Stomach (tissue), 9 donors: ENCODE data around the gene URM1. TPM values are rescaled to one million over a fixed set of nuclear protein-coding genes. Genes with fewer than 3 reads are reported as not detected.

Source experiments
- DNase-seq, 2 donors: peaks; one replicate each; pipeline versions ENCODE4 v3.0.0 to v3.0.0-alpha.2; 2013 to 2019
- H3K27ac ChIP-seq, 5 donors: fragments of 200-600 bp in 4 of 5; sonication (generic) in 4 of 5; one replicate each; pipeline ENCODE4 v1.5.1; 2013 to 2019; ENCODE audit warnings: mild to moderate bottlenecking in 1 of 5, moderate library complexity in 1 of 5
- H3K27me3 ChIP-seq, 3 donors: fragments of 200-600 bp; sonication (generic); one replicate each; pipeline ENCODE4 v1.5.1; 2017 to 2019; ENCODE audit warnings: mixed run types in 1 of 3
- H3K36me3 ChIP-seq, 4 donors: fragments of 200-600 bp; sonication (generic); 1 replicate in 3 of 4; 2 replicates in 1 of 4; pipeline ENCODE4 v1.5.1; 2016 to 2019
- H3K4me1 ChIP-seq, 4 donors: fragments of 200-600 bp; sonication (generic); one replicate each; pipeline ENCODE4 v1.5.1; 2016 to 2019
- H3K4me3 ChIP-seq, 4 donors: fragments of 200-600 bp; sonication (generic) in 3 of 4; one replicate each; pipeline ENCODE4 v1.5.1; 2016 to 2019; ENCODE audit warnings: mild to moderate bottlenecking in 1 of 4
- H3K9me3 ChIP-seq, 4 donors: fragments of 200-600 bp; sonication (generic); one replicate each; pipeline ENCODE4 v1.5.1; 2016 to 2019
- CTCF ChIP-seq, 7 experiments: fragments of 450-650 bp in 4 of 7; fragments of 200-600 bp in 3 of 7; sonication (generic) in 3 of 7; IDR thresholded peaks; one replicate each; pipeline ENCODE4 v1.5.1; 2016 to 2019; ENCODE audit warnings: antibody characterized with exemption in 7 of 7, control low read depth in 2 of 7, mild to moderate bottlenecking in 1 of 7
- EP300 ChIP-seq: sonication (generic); formaldehyde crosslinking; IDR thresholded peaks from one replicate; pipeline ENCODE4 v1.6.1; 2017; ENCODE audit warnings: antibody characterized with exemption
- POLR2A ChIP-seq, 4 donors: fragments of 450-650 bp; IDR thresholded peaks; one replicate each; pipeline ENCODE4 v1.6.1; 2016; ENCODE audit warnings: antibody characterized with exemption in 4 of 4, control low read depth in 2 of 4, mild to moderate bottlenecking in 1 of 4, moderate library complexity in 1 of 4
- POLR2AphosphoS5 ChIP-seq, 3 donors: sonication (generic); formaldehyde crosslinking; IDR thresholded peaks; one replicate each; pipeline ENCODE4 v1.6.1; 2016; ENCODE audit warnings: antibody characterized with exemption in 3 of 3
- WGBS, 5 donors: extraction: QIAGEN DNeasy Blood & Tissue Kit in 3 of 5; methylation state at CpG; one replicate each; pipeline versions ENCODE4 v1.1.5 to v1.1.7; 2013 to 2018; 5-methylcytosine and 5-hydroxymethylcytosine counted together
- intact Hi-C: fragments of 100-400 bp; cut with DNase I; formaldehyde crosslinking; loops from one replicate; pipeline ENCODE4 v1.15.1; 2023; ENCODE audit warnings: low total_unique reads
- polyA plus RNA-seq, 3 donors: library from polyadenylated mRNA; stranded (reverse); fragments of 200-250 nt; gene quantifications; one replicate each; pipeline ENCODE4 v1.2.3, GENCODE V29; 2013
- total RNA-seq, 5 donors: library from RNA; depleted of rRNA; stranded (reverse); fragments of >200 nt; gene quantifications; one replicate each; pipeline versions ENCODE4 v1.1.0 to v1.2.3, GENCODE V29; 2014 to 2016
- donor health status: healthy with polysubstance abuse.
- donor health status: Bipolar disorder and iron deficiency.
- donor health status: healthy.

Gene URM1
- total and polyA plus RNA-seq, 8 donors, result 0.58 to 59.3 (median 25.9) TPM

- WGBS, 5 donors, result 79 to 84% (median 83%) methylated on average over 14 to 22 of the region's 22 CpGs
- intact Hi-C loops, result no loop called here
These were observed 57.7 kb downstream of the URM1 start for GRCh38 chr9:128428644-128429512.

GRCh38 chr9:128429513-128430086 is 58.4 kb downstream of the URM1 start:
- H3K4me1 ChIP-seq, result no peaks in the 10 kb centered on the region
- H3K4me3 ChIP-seq, result no peak overlapping the region
- 83 to 93% (median 90%) methylated on average over 13 of the region's 13 CpGs for WGBS, 5 donors
- intact Hi-C loops, result no loop called here
- peaks cover 0 to 66% (median 8%) of the 10 kb centered on the region in 4 donors for H3K36me3 ChIP-seq
- TF ChIP-seq POLR2AphosphoS5 (IDR thresholded peaks at IDR 0.05), result no peak
- TF ChIP-seq POLR2A (IDR thresholded peaks at IDR 0.05), result no peak
- no peak for TF ChIP-seq EP300
- no peaks in the 10 kb centered on the region for H3K9me3 ChIP-seq
- no peak overlapping the region for H3K27ac ChIP-seq
- no peaks in the 10 kb centered on the region for H3K27me3 ChIP-seq
- DNase-seq, result no peak

More at GRCh38 chr9:128428644-128429512, 57.7 kb downstream of the URM1 start:
- H3K9me3 ChIP-seq, result no peaks in the 10 kb centered on the region
- TF ChIP-seq EP300 (no peak), POLR2AphosphoS5 (IDR thresholded peaks at IDR 0.05) (no peak), CTCF (IDR thresholded peaks at IDR 0.05) (no peak), POLR2A (IDR thresholded peaks at IDR 0.05) (no peak)
- H3K36me3 ChIP-seq, result peaks cover 0 to 67% (median 8%) of the 10 kb centered on the region in 4 donors
- DNase-seq, result no peak
- no peak overlapping the region for H3K4me3 ChIP-seq
- H3K27me3 ChIP-seq, result no peaks in the 10 kb centered on the region
- no peaks in the 10 kb centered on the region for H3K4me1 ChIP-seq
- no peak overlapping the region for H3K27ac ChIP-seq

GRCh38 chr9:128431207-128431606 is 60.0 kb downstream of the URM1 start:
- Histone ChIP-seq H3K9me3 (no peaks in the 10 kb centered on the region), H3K4me3 (no peak overlapping the region), H3K36me3 (peaks cover 0 to 59% (median 8%) of the 10 kb centered on the region in 4 donors), H3K27ac (no peak overlapping the region), H3K27me3 (no peaks in the 10 kb centered on the region), H3K4me1 (no peaks in the 10 kb centered on the region)
- 87 to 96% (median 92%) methylated on average over 5 to 8 of the region's 8 CpGs for whole genome bisulfite sequencing, 5 donors
- no peak for TF ChIP-seq POLR2A (IDR thresholded peaks at IDR 0.05)
- no peak for TF ChIP-seq EP300
- TF ChIP-seq POLR2AphosphoS5 (IDR thresholded peaks at IDR 0.05), result no peak
- TF ChIP-seq CTCF (IDR thresholded peaks at IDR 0.05), result no peak
- DNase-seq, result no peak
- intact Hi-C loops, result no loop called here

GRCh38 chr9:128434340-128434739 is 63.2 kb downstream of the URM1 start:
- Histone ChIP-seq H3K27me3 (no peaks in the 10 kb centered on the region), H3K4me1 (peaks cover 0 to 9% (median 7%) of the 10 kb centered on the region in 4 donors), H3K9me3 (no peaks in the 10 kb centered on the region), H3K27ac (no peak overlapping the region), H3K4me3 (no peak overlapping the region), H3K36me3 (peaks cover 0 to 34% (median 7%) of the 10 kb centered on the region in 4 donors)
- intact Hi-C loops, result no loop called here
- 85 to 97% (median 90%) methylated on average over 9 to 17 of the region's 17 CpGs for WGBS, 5 donors
- no peak for DNase-seq
- TF ChIP-seq EP300, result no peak

GRCh38 chr9:128435611-128436010 is 64.4 kb downstream of the URM1 start:
- no peak for DNase-seq
- Histone ChIP-seq H3K36me3 (peaks cover 0 to 32% (median 6%) of the 10 kb centered on the region in 4 donors), H3K9me3 (no peaks in the 10 kb centered on the region), H3K27me3 (no peaks in the 10 kb centered on the region), H3K27ac (no peak overlapping the region), H3K4me1 (peaks cover 0 to 9% (median 7%) of the 10 kb centered on the region in 4 donors), H3K4me3 (no peak overlapping the region)
- intact Hi-C loops, result no loop called here
- 91 to 96% (median 94%) methylated on average over 5 to 18 of the region's 18 CpGs for WGBS, 5 donors
- TF ChIP-seq EP300, result no peak
- TF ChIP-seq POLR2AphosphoS5 (IDR thresholded peaks at IDR 0.05), result no peak
- TF ChIP-seq CTCF (IDR thresholded peaks at IDR 0.05), result no peak
- TF ChIP-seq POLR2A (IDR thresholded peaks at IDR 0.05), result no peak
